ENCODE results near the gene CNN3.

CNN3 gene

DNA sequence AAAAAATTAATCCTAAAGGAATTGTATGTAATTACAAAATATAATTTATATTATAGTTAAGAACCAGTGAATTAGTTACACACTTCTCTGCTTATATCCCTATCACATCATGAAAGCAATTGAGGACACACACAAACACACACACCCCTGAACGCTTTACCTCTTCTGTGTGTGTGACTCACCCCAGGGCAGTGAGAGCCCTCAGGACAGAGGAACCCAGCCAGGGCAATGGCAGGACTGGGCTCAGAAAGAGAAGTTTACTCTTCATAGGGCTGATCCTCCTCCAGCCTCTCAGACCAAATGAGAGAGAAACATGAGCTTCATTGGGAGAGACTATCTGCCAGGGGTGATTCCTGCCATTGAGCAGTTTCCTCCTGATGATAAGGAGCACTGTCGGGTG lies 68.6 kb downstream of the CNN3 start:
- no peak for DNase-seq

- DNase-seq: no peak
These were observed 70.0 kb downstream of the CNN3 start for GRCh38 chr1:94856868-94857267.

DNA sequence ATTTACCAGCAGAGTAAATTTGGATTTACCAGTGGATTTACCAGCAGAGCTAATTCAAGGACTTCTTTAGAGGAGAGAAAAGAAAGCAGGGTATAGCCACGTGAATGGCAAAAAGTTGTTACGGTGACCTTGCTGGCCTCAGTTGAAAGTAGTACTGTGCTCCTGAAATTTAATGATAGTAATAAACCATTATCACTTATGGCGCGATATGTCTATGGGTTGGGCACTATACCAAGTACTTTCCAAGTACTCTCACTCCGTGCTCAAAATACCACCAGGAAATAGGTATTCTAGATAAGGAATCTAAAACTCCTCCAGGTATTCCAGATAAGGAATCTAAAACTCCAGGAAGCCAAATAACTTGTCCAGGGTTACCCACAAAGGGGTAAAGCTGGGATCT lies 70.9 kb downstream of the CNN3 start:
- no peak for DNase-seq

- peak in 1 of 56 donors; percentile 38 for DNase-seq
These were observed 71.6 kb downstream of the CNN3 start for GRCh38 chr1:94855307-94855700.

GRCh38 chr1:94854458-94855306 lies 72.2 kb downstream of the CNN3 start:
- peak in 55 of 56 donors; percentile 12 to 89 (median 73) for DNase-seq

DNA sequence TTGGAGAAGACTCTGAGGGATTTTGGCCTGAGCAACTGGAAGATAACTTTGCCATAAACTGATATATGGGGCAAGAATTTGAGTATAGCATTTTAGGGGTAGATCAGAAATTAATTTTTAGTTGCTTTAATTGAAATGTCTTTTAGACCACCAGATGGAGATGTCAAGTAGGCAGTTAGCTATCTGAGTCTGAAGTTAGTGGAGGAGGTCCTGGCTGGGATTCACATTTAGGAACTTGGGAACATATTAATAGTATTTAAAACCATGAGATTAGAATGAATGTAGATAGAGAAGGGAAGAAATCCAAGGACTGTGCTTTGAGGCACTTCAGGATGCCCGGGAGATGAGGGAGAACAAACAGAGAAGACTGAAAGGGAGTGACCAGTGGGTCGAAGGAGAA lies 74.1 kb downstream of the CNN3 start:
- DNase-seq: no peak

DNA sequence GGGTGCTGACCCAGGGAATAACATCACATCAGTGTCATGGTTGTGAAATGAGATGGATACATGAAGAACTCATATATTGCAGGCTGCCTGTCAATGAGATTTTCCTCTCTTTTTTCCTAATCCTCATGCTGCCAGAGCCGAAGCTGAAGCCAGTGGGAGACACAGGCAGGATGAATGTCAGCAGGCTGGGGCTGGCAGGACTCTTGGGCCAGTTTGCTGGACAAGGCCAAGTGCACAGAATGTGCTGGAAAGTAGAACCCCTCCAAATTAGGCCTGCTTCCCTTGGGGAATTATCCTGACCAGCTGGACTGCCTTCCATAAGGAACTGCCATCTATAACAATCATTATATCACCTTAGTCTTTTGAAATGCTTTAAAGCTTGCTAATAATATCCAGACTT lies 75.3 kb downstream of the CNN3 start:
- DNase-seq: peak in 15 of 56 donors; percentile 10 to 64 (median 30)

Measured in amygdala (tissue), 56 donors.